ACHN (cell line): ENCODE data around the gene CTNNB1.

Source experiments
- DNase-seq: peaks from one replicate; pipeline ENCODE4 v3.0.0-alpha.2; 2015
- in situ Hi-C: cut with HindIII; loops from 2 replicates; pipeline ENCODE4 v1.10.0; 2017; ENCODE audit warnings: low sequenced_read_pairs, low pct_ligation_motif_present, low pct_unique_long_range_greater_than_20kb

The CTNNB1 gene

DNA sequence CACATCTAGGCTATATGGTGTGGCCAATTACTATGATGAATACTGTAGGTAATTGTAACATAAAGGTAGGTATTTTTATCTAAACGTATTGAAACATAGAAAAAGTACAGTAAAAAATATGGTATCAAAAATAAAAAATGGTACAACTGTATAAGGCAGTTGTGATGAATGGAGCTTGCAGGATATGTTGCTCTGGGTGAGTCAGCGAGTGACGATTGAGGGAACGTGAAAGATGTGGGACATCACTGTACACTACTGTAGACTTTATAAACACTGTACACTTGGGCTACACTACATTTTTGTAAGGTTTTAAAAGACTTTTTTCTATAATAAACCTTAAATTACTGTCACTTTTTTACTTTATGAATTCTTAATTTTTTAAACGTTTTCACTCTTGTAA is 10.3 kb downstream of the CTNNB1 start:
- no peak for DNase-seq
- in situ Hi-C loops, result no loop called here

DNA sequence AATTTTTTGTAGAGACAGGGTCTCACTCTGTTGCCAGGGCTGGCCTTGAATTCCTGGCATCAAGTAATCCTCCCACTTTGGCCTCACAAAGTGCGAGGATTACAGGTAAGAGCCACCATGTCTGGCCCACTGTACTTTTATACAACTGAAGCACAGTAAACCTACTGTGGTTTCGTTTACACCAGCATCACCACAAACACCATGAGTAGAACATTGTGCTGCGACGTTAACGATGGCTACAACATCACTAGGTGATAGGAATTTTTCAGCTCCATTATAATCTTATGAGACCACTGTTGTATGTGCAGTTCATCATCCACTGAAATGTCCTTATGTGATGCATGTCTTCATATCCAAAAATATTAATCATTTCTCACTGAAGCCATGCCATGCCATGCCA is 11.7 kb downstream of the CTNNB1 start:
- no peak for DNase-seq
- in situ Hi-C loops, result no loop called here

DNA sequence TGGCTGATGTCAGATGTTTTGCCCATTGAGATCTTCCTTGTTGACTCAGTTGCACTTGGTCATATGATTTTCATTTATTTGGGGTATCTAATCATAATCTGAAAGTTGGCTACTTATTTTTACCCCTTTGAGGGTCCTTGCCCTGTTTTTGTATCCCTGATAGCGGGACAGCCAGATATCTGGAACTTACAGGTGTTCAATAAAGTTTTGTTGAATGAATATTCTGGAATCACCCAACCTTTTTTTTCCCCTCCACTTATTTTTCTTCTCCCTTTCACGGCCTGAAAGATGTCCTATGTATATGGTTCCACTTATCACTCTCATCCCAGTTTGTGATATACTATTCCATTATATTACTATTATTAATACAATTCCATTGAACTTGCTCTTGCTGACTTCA is 12.8 kb downstream of the CTNNB1 start:
- in situ Hi-C loops, result no loop called here
- no peak for DNase-seq

DNA sequence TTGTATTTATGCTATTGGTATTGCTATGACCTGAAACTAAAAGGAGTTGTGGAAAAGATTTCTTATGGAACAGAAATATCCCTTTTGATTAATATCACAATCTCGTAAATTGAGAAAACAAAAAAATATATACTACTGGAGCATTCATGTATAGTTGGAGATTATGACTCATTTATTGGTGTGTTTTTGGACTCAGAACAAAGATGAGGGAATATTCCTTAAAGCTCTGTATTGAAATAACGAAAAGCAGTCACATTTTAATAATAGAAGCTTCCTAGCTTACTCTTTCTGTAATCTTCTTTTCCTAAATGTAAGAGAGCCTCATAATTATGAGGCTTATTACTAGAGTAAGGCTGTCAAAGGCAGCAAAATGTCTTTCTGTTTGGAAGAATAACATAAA is 14.3 kb downstream of the CTNNB1 start:
- in situ Hi-C loops, result no loop called here
- DNase-seq, result no peak

DNA sequence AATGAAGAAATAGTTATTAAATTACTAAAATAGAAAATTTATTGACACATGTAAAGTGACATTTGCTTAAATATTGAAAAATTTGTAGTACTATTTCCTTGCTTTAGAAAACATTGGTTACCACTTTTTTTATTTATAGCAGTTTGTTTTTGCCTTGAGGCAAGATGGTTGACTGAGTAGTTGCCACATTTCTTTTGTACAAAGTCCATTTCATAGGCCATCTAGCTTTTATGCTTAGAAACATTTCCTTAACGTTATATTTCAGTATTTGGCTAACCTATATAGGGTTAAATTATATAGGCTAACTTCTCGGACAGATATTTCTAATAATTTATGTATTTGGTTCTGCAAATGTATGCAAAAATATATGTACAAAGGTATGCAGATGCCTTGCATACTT is 17.1 kb downstream of the CTNNB1 start:
- no peak for DNase-seq
- in situ Hi-C loops, result no loop called here

DNA sequence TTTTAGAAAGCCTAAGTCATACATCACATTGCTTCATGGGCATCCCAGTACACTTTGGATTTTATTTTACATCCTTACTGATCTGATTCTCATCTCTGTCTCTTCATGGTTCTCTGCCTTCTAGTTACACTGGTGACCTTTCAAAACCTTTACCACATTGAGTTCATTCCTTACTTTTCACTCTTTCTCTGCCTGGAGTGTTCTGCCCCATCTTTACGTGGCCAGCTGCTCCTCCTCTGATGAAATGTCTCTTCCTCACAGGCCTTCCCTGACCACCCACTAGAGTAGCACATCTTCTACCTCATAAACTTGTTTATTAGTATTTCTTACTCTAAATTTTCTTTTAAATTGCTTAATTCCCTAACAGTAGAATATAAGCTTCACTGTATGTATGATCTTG is 17.7 kb downstream of the CTNNB1 start:
- no peak for DNase-seq

DNA sequence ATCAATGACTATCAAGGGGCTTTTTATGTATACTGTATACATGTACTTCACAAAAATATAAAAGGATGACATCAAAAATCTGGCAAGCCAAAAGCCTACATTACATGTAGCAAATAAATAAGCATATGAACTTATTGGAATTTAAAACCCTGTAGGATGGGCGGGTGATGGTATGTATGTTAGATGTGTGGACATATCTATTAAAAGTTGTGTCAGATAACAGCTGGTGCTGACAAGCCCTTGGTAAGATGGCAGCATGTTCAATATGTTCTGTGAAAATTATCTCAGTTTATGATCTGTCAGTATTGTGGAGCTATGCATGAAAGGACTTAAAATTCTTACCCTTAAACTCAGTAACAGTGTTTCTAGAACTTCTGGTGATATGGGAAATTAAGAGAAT is 20.1 kb downstream of the CTNNB1 start:
- in situ Hi-C loops, result no loop called here
- DNase-seq, result no peak

More for the DNA sequence above, 17.7 kb downstream of the CTNNB1 start:
- in situ Hi-C loops, result no loop called here

DNA sequence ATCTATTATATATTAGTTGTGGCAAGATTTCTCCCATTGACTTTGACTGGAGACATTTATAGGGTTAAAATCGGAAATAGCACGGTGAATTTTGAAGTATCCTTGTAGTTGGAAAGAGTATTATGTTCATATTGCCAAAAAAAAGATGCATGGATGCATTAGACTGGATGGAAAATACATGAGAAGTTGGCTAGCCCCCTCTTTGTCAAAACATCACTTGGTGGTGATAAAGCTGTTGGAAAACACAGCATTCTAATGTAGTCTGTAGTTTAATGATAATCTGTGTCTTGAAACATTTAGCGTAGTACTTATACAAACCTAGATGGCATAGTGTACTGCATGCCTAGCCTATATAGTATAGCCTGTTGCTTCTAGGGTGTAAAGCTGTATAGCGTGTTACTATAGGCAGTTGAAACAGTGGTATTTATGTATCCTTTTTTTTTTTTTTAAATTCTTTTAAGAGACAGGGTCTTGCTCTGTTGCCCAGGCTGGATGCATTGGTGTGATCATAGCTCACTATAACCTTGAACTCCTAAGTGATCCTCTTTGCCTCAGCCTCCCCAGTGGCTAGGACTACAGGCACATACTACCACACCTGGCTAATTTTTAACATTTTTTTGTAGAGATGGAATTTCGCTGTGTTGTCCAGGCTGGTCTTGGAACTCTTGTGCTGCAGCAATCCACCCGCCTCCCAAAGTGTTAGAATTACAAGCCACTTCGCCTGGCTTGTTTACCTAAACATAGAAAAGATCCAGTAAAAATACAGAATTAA is 21.8 kb downstream of the CTNNB1 start:
- no peak for DNase-seq
- in situ Hi-C loops, result no loop called here

DNA sequence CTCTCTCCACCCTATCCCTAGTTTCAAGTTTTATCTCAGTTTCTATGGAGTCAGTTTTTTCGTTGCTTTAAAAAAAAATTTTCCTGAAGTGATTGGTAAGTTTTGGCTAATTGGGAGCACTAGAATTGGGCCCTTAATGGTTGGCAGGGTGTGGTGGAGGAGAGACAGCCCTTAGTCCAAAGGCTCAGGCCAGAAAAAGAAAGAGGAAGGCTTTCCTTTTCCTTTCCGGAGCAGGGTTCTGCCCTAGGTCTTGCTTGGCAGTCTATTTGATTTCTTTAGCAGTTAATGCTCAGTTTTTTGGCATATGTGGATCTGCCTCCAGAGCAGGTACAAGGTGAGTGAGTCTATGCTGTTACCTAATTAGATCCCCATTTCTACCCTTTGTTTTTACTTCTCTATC is 22.7 kb downstream of the CTNNB1 start:
- no peak for DNase-seq
- in situ Hi-C loops, result no loop called here

DNA sequence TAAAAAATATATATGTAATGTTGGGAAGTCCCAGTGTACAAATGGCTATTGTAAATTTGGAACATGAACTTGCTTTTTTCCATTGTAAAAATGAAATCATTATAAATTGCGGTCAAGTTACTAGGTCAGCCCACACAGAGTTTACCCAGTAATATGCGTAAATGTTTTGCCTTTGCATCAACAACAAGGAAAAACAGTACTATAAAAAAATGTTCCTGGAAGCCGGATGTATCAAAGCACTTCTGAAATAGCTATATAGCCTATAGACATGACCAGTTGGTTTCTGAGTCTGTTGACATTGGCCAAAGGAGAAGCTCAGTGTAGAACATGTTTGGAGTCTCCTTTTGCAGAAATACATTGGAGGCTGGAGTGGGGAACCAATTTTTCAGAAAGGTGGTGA is 23.2 kb downstream of the CTNNB1 start:
- no peak for DNase-seq

DNA sequence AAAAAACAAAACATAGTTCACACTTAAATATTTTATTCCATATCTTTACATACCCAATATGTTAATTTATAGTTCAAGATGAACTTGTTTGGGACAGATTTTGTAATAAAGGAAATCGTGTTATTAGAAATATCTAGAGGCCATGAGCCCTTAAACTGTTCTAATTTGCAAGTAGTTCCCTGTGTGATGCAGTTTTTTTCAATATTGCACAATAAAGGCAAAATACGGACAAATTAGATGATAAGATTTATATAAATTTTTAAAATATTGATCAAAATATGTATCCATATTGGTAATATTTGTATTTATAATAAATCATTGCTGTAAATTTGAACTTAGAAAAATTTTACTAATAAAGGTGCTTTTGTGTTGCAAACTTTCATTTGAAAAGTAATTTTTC is 23.8 kb downstream of the CTNNB1 start:
- in situ Hi-C loops, result no loop called here
- DNase-seq, result no peak

More for the DNA sequence above, 23.2 kb downstream of the CTNNB1 start:
- in situ Hi-C loops, result no loop called here

DNA sequence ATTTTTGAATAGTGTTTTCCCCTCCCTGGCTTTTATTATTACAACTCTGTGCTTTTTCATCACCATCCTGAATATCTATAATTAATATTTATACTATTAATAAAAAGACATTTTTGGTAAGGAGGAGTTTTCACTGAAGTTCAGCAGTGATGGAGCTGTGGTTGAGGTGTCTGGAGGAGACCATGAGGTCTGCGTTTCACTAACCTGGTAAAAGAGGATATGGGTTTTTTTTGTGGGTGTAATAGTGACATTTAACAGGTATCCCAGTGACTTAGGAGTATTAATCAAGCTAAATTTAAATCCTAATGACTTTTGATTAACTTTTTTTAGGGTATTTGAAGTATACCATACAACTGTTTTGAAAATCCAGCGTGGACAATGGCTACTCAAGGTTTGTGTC is 24.4 kb downstream of the CTNNB1 start:
- in situ Hi-C loops, result no loop called here
- no peak for DNase-seq

DNA sequence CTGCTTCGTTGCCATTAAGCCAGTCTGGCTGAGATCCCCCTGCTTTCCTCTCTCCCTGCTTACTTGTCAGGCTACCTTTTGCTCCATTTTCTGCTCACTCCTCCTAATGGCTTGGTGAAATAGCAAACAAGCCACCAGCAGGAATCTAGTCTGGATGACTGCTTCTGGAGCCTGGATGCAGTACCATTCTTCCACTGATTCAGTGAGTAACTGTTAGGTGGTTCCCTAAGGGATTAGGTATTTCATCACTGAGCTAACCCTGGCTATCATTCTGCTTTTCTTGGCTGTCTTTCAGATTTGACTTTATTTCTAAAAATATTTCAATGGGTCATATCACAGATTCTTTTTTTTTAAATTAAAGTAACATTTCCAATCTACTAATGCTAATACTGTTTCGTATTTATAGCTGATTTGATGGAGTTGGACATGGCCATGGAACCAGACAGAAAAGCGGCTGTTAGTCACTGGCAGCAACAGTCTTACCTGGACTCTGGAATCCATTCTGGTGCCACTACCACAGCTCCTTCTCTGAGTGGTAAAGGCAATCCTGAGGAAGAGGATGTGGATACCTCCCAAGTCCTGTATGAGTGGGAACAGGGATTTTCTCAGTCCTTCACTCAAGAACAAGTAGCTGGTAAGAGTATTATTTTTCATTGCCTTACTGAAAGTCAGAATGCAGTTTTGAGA is 25.0 kb downstream of the CTNNB1 start:
- peak; percentile 6 for DNase-seq
- in situ Hi-C loops, result no loop called here

DNA sequence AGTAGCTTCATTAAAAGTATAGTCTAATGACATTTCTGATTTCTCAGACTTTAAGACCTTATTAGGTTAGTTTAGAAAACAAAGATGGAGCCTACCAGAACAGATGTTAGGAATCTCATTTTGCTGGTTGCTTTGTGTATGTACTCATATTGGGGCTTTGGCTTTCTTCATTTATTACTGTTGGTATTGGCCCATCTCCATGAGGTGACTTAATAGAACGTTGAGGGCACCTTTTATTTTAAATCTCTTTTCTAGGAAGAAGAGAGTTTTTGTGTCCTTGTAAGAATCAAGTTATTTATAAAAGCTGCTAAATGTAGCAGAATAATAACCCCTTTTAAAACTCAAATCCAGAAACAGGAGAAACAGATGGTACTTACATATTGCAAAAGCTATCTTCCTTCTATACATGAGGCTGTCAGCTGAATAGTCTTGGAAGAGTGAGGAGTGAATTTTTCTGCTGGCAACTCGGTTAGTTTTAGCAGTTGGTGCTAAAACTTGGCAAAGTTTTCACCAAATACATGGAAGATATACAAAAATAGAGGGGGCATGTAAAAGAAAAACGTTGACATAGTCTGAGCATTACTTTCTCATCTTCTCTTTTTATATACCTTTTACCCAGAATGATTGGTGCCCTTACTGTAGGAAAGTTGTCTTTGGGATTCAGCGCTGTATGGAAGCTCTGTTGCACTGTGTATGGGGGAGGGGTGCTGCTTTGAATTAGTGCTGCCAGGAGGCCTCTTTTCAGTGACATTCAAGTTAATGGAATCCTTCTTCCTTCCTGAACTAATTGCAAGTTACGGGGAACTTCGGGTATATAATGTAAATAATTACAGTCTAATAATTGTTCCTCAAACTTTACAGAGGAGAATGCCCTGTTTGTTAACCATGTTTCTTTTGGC is 35.8 kb downstream of the CTNNB1 start:
- in situ Hi-C loops, result no loop called here

DNA sequence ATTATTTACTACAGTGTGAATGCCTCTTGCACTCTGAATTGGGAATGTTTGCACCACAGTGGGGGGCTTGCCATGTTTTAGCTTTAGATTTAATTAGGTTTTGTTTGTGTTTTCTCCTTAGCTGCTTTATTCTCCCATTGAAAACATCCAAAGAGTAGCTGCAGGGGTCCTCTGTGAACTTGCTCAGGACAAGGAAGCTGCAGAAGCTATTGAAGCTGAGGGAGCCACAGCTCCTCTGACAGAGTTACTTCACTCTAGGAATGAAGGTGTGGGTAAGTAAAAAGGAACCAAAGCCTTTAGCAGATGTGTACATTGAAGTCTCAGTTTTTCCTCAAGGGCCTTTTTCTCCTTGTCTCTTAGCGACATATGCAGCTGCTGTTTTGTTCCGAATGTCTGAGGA is 36.9 kb downstream of the CTNNB1 start:
- no peak for DNase-seq
- in situ Hi-C loops, result no loop called here

More for the DNA sequence above, 35.8 kb downstream of the CTNNB1 start:
- no peak for DNase-seq

DNA sequence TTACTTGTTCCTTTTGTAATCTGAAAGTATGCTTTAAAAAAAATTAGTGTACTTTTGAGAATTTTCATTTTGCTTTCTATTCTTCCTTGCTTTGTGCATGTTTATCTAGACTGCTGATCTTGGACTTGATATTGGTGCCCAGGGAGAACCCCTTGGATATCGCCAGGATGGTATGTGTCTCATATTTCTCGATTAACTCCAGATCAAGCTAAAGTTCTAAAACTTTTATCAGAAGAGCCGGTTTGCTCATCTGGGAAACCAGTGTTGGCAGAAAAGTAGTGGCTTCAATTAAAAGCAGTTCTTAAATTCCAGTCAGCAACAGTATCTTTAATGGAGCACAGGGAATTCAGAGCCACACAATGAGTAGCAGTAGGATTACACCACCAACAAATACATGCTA is 38.6 kb downstream of the CTNNB1 start:
- in situ Hi-C loops, result no loop called here

DNA sequence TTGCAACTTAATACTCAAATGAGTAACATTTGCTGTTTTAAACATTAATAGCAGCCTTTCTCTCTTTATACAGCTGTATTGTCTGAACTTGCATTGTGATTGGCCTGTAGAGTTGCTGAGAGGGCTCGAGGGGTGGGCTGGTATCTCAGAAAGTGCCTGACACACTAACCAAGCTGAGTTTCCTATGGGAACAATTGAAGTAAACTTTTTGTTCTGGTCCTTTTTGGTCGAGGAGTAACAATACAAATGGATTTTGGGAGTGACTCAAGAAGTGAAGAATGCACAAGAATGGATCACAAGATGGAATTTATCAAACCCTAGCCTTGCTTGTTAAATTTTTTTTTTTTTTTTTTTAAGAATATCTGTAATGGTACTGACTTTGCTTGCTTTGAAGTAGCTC is 40.3 kb downstream of the CTNNB1 start:
- in situ Hi-C loops, result no loop called here
- no peak for DNase-seq

More for the DNA sequence above, 38.6 kb downstream of the CTNNB1 start:
- no peak for DNase-seq

DNA sequence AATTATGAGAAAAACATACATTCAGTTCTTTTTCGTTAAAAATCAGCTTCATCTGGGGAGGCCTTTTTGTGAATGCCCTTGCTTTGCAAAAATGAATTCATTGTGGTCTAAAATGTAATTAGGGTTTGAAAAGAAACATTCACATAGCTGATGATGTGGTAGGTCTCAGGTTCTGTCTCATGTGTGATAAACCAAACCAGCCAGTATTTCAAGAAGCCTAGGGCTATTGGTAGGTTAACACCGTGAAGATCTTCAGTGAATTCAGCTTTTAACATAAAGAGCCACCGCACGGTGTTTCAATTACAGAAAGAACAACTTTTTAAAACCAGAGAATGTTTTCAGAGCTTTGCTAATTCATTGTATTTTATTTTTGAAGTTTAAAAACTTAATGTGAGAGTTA is 41.9 kb downstream of the CTNNB1 start:
- no peak for DNase-seq
- in situ Hi-C loops, result no loop called here
